ENCODE measurements around the gene PIAS2.
"Not testable (repeated sequence)": the region's sequence is repeated elsewhere in the genome, so short reads cannot be mapped to it uniquely, and the experiment has no call there.

GRCh38 chr18:46963656-46964578 lies 46.6 kb upstream of the PIAS2 start:
- TF ChIP-seq CTCF (IDR thresholded peaks at IDR 0.05 in 2 of 3, conservative IDR thresholded peaks at IDR 0.05 in 1 of 3; ENCODE audit: insufficient read depth in 2 of 3, low read depth in 1 of 3, low read length in 3 of 3); ATF2 (CRISPR knock-in tag; IDR thresholded peaks at IDR 0.05); DPF2 (IDR thresholded peaks at IDR 0.05); PHB2 (IDR thresholded peaks at IDR 0.05; ENCODE audit: low read depth); ZNF695 (CRISPR knock-in tag; IDR thresholded peaks at IDR 0.05); ZNF830 (CRISPR knock-in tag; IDR thresholded peaks at IDR 0.05); PRPF4 (IDR thresholded peaks at IDR 0.05; ENCODE audit: insufficient read depth, low read depth, low read length, poor library complexity, severe bottlenecking): not testable (repeated sequence)
